GM21528 (cell line): ENCODE measurements around the gene CHRNA5.

Source experiments
- ATAC-seq: cut with Tn5 transposase; IDR thresholded peaks from one replicate; pipeline ENCODE4 v1.9.1; 2021; ENCODE audit warnings: mild to moderate bottlenecking, moderate library complexity; ENCODE audit not compliant: unreplicated experiment, low FRiP score

The CHRNA5 gene

GRCh38 chr15:78619022-78619950 is 54.0 kb downstream of the CHRNA5 start:
- ATAC-seq: no peak

- ATAC-seq: no peak
These were observed 54.8 kb downstream of the CHRNA5 start for GRCh38 chr15:78620021-78620526.

- ATAC-seq: no peak
These were observed 55.5 kb downstream of the CHRNA5 start, which contains the start of gene CHRNA3 for GRCh38 chr15:78620527-78621421. Gene CHRNA3, minus strand, starts transcription at chr15:78620996. Its CDS starts 202 bp downstream, at chr15:78620794.

GRCh38 chr15:78621810-78622402 is 56.6 kb downstream of the CHRNA5 start:
- ATAC-seq: no peak

GRCh38 chr15:78623786-78624497 is 58.6 kb downstream of the CHRNA5 start:
- ATAC-seq: no peak

GRCh38 chr15:78624651-78625590 is 59.6 kb downstream of the CHRNA5 start:
- ATAC-seq: no peak

GRCh38 chr15:78625606-78626280 is 60.4 kb downstream of the CHRNA5 start:
- no peak for ATAC-seq

GRCh38 chr15:78626381-78626995 is 61.2 kb downstream of the CHRNA5 start:
- no peak for ATAC-seq

GRCh38 chr15:78627348-78627747 is 62.0 kb downstream of the CHRNA5 start:
- no peak for ATAC-seq

GRCh38 chr15:78628227-78628626 is 62.9 kb downstream of the CHRNA5 start:
- no peak for ATAC-seq

GRCh38 chr15:78629031-78629715 is 63.9 kb downstream of the CHRNA5 start:
- no peak for ATAC-seq

GRCh38 chr15:78629716-78630065 is 64.4 kb downstream of the CHRNA5 start:
- no peak for ATAC-seq

- no peak for ATAC-seq
These were observed 65.7 kb downstream of the CHRNA5 start for GRCh38 chr15:78630886-78631633.

- ATAC-seq: no peak
These were observed 68.0 kb downstream of the CHRNA5 start for GRCh38 chr15:78633348-78633747.

GRCh38 chr15:78634210-78635145 is 69.2 kb downstream of the CHRNA5 start:
- no peak for ATAC-seq

- no peak for ATAC-seq
These were observed 70.0 kb downstream of the CHRNA5 start for GRCh38 chr15:78635346-78635745.
